ENCODE results near the gene C15orf40. TPM values are rescaled to one million over a fixed set of nuclear protein-coding genes. Genes with fewer than 3 reads are reported as not detected.

The C15orf40 gene
- total RNA-seq, 2 experiments from 2014 or later = 30.5 TPM

GRCh38 chr15:82999426-82999825, 12.0 kb downstream of the C15orf40 start:
- ChIA-PET POLR2A (no interaction called here), CTCF (interaction anchor here (0.7 to 2.1 kb wide), 6 partner anchors 61 to 186 kb away, joined by 3 to 9 read pairs (median 3); no protein-coding TSS in a partner anchor)

GRCh38 chr15:82995938-82996337, 15.5 kb downstream of the C15orf40 start:
- CTCF ChIA-PET = interaction anchor here (1.1 to 1.6 kb wide), 2 partner anchors 459 to 465 kb away, joined by 3 read pairs; no protein-coding TSS in a partner anchor
- POLR2A ChIA-PET = no interaction called here

GRCh38 chr15:82995076-82995475, 16.4 kb downstream of the C15orf40 start:
- CTCF ChIA-PET = no interaction called here
- POLR2A ChIA-PET = no interaction called here

- ChIA-PET CTCF (no interaction called here), POLR2A (no interaction called here)
These were observed 18.3 kb downstream of the C15orf40 start for GRCh38 chr15:82993144-82993543.

- ChIA-PET POLR2A (no interaction called here), CTCF (interaction anchor here (0.6 kb wide), 1 partner anchor 52 kb away, joined by 3 read pairs; no protein-coding TSS in a partner anchor)
These were observed 18.9 kb downstream of the C15orf40 start for GRCh38 chr15:82992436-82992998.

GRCh38 chr15:82986442-82986780, 25.0 kb downstream of the C15orf40 start:
- CTCF ChIA-PET = interaction anchor here (1.2 to 3.2 kb wide), 2 partner anchors 14 to 25 kb away, joined by 6 to 11 read pairs; partner anchors contain the start of gene C15orf40
- POLR2A ChIA-PET = interaction anchor here (0.6 to 2.1 kb wide), 6 partner anchors 14 to 1646 kb away, joined by 3 to 11 read pairs (median 4); partner anchors contain the start of genes BTBD1 and RPS17

- CTCF ChIA-PET = interaction anchor here (1.2 to 3.2 kb wide), 2 partner anchors 15 to 26 kb away, joined by 6 to 11 read pairs; partner anchors contain the start of gene C15orf40
These were observed 25.6 kb downstream of the C15orf40 start, which contains the start of gene RAMAC for GRCh38 chr15:82985688-82986441. Gene RAMAC, plus strand, starts transcription at chr15:82986210. Its CDS starts 2,809 bp downstream, at chr15:82989019.

GRCh38 chr15:82980981-82981380, 30.5 kb downstream of the C15orf40 start:
- POLR2A ChIA-PET = no interaction called here
- CTCF ChIA-PET = no interaction called here

More at GRCh38 chr15:82985688-82986441, 25.6 kb downstream of the C15orf40 start, which contains the start of gene RAMAC:
- POLR2A ChIA-PET = interaction anchor here (0.5 to 2.1 kb wide), 8 partner anchors 14 to 1647 kb away, joined by 3 to 11 read pairs (median 4); partner anchors contain the start of genes BTBD1 and RPS17

GRCh38 chr15:82979726-82980125, 31.7 kb downstream of the C15orf40 start:
- CTCF ChIA-PET = no interaction called here
- POLR2A ChIA-PET = no interaction called here

GRCh38 chr15:82978438-82978837, 33.0 kb downstream of the C15orf40 start:
- POLR2A ChIA-PET = no interaction called here
- CTCF ChIA-PET = no interaction called here

- ChIA-PET CTCF (interaction anchor here (0.6 kb wide), 1 partner anchor 107 kb away, joined by 4 read pairs; no protein-coding TSS in a partner anchor), POLR2A (no interaction called here)
These were observed 34.4 kb downstream of the C15orf40 start for GRCh38 chr15:82977076-82977475.

GRCh38 chr15:82972990-82973389, 38.4 kb downstream of the C15orf40 start:
- CTCF ChIA-PET = no interaction called here
- POLR2A ChIA-PET = no interaction called here

- CTCF ChIA-PET = no interaction called here
- POLR2A ChIA-PET = no interaction called here
These were observed 40.0 kb downstream of the C15orf40 start for GRCh38 chr15:82971218-82971984.

GRCh38 chr15:82970696-82971095, 40.7 kb downstream of the C15orf40 start:
- ChIA-PET CTCF (no interaction called here), POLR2A (no interaction called here)

GRCh38 chr15:82970078-82970686, 41.3 kb downstream of the C15orf40 start:
- ChIA-PET CTCF (no interaction called here), POLR2A (no interaction called here)

- ChIA-PET CTCF (interaction anchor here (0.9 kb wide), 1 partner anchor 119 kb away, joined by 3 read pairs; no protein-coding TSS in a partner anchor), POLR2A (no interaction called here)
These were observed 42.1 kb downstream of the C15orf40 start for GRCh38 chr15:82969353-82969752.

GRCh38 chr15:82968066-82968465, 43.4 kb downstream of the C15orf40 start:
- ChIA-PET CTCF (no interaction called here), POLR2A (no interaction called here)

GRCh38 chr15:82966671-82967071, 44.8 kb downstream of the C15orf40 start:
- POLR2A ChIA-PET = no interaction called here

GRCh38 chr15:82964890-82965289, 46.5 kb downstream of the C15orf40 start:
- ChIA-PET CTCF (no interaction called here), POLR2A (no interaction called here)

More at GRCh38 chr15:82966671-82967071, 44.8 kb downstream of the C15orf40 start:
- CTCF ChIA-PET = interaction anchor here (0.6 kb wide), 1 partner anchor 11 kb away, joined by 3 read pairs; no protein-coding TSS in a partner anchor

Measured in activated CD8-positive, alpha-beta memory T cell treated with anti-CD3 and anti-CD28 coated beads for 36 hours (primary cell).